ENCODE measurements around the gene SV2C. TPM values are rescaled to one million over a fixed set of nuclear protein-coding genes. Genes with fewer than 3 reads are reported as not detected.

SV2C gene
- total and polyA plus RNA-seq, 4 donors, result 0.01 to 0.40 (median 0.37) TPM; not detected in 1

GRCh38 chr5:76062502-76063041 lies 20.6 kb upstream of the SV2C start:
- TF ChIP-seq CTCF (IDR thresholded peaks at IDR 0.05; ENCODE audit: control extremely low read depth, extremely low read depth), result no peak
- Histone ChIP-seq H3K4me1 (ENCODE audit: control insufficient read depth in 5 of 5, insufficient read depth in 5 of 5, low read length in 5 of 5) (no peaks in the 10 kb centered on the region), H3K27me3 (ENCODE audit: control insufficient read depth in 3 of 3, insufficient read depth in 3 of 3, low read length in 2 of 3) (peaks cover 0 to 3% (median 3%) of the 10 kb centered on the region in 3 donors), H3K4me3 (no peak overlapping the region), H3K36me3 (ENCODE audit: control insufficient read depth in 4 of 4, insufficient read depth in 4 of 4, low read length in 4 of 4) (no peaks in the 10 kb centered on the region), H3K27ac (ENCODE audit: low read depth in 1 of 2, low read length in 1 of 2) (no peak overlapping the region), H3K9me3 (ENCODE audit: control insufficient read depth in 4 of 4, insufficient read depth in 3 of 4, low read length in 3 of 4) (no peaks in the 10 kb centered on the region), H3K9ac (ENCODE audit: insufficient read depth in 1 of 2, low read length in 2 of 2) (no peak overlapping the region)
- 72 to 83% methylated on average over 4 of the region's 4 CpGs for WGBS, 2 donors
- no peak for DNase-seq
- ATAC-seq (ENCODE audit: insufficient read depth, low FRiP score), result no peak

GRCh38 chr5:76065258-76065657 lies 17.9 kb upstream of the SV2C start:
- ATAC-seq (ENCODE audit: insufficient read depth, low FRiP score), result no peak
- no peak for TF ChIP-seq CTCF (IDR thresholded peaks at IDR 0.05; ENCODE audit: control extremely low read depth, extremely low read depth)

GRCh38 chr5:76069061-76069735 lies 14.0 kb upstream of the SV2C start:
- no peak for DNase-seq
- no peaks in the 10 kb centered on the region for H3K4me1 ChIP-seq (ENCODE audit: control insufficient read depth in 5 of 5, insufficient read depth in 5 of 5, low read length in 5 of 5)
- H3K27me3 ChIP-seq (ENCODE audit: control insufficient read depth in 3 of 3, insufficient read depth in 3 of 3, low read length in 2 of 3), result peaks cover 0 to 3% (median 0%) of the 10 kb centered on the region in 3 donors
- no peak overlapping the region for H3K9ac ChIP-seq (ENCODE audit: insufficient read depth in 1 of 2, low read length in 2 of 2)
- H3K27ac ChIP-seq (ENCODE audit: low read depth in 1 of 2, low read length in 1 of 2), result no peak overlapping the region
- H3K9me3 ChIP-seq (ENCODE audit: control insufficient read depth in 4 of 4, insufficient read depth in 3 of 4, low read length in 3 of 4), result no peaks in the 10 kb centered on the region
- WGBS, 2 donors, result 82 to 91% methylated on average over 4 of the region's 4 CpGs
- ATAC-seq (ENCODE audit: insufficient read depth, low FRiP score), result no peak
- no peak overlapping the region for H3K4me3 ChIP-seq
- TF ChIP-seq CTCF (IDR thresholded peaks at IDR 0.05; ENCODE audit: control extremely low read depth, extremely low read depth), result no peak
- no peaks in the 10 kb centered on the region for H3K36me3 ChIP-seq (ENCODE audit: control insufficient read depth in 4 of 4, insufficient read depth in 4 of 4, low read length in 4 of 4)

More at GRCh38 chr5:76065258-76065657, 17.9 kb upstream of the SV2C start:
- no peak for DNase-seq
- Histone ChIP-seq H3K27me3 (ENCODE audit: control insufficient read depth in 3 of 3, insufficient read depth in 3 of 3, low read length in 2 of 3) (peaks cover 0 to 3% (median 0%) of the 10 kb centered on the region in 3 donors), H3K9me3 (ENCODE audit: control insufficient read depth in 4 of 4, insufficient read depth in 3 of 4, low read length in 3 of 4) (no peaks in the 10 kb centered on the region), H3K4me1 (ENCODE audit: control insufficient read depth in 5 of 5, insufficient read depth in 5 of 5, low read length in 5 of 5) (no peaks in the 10 kb centered on the region), H3K27ac (ENCODE audit: low read depth in 1 of 2, low read length in 1 of 2) (no peak overlapping the region), H3K9ac (ENCODE audit: insufficient read depth in 1 of 2, low read length in 2 of 2) (no peak overlapping the region), H3K36me3 (ENCODE audit: control insufficient read depth in 4 of 4, insufficient read depth in 4 of 4, low read length in 4 of 4) (no peaks in the 10 kb centered on the region), H3K4me3 (no peak overlapping the region)
- 75 to 86% methylated on average over 5 of the region's 5 CpGs for WGBS, 2 donors
